ENCODE measurements around the gene VSX2. TPM values are rescaled to one million over a fixed set of nuclear protein-coding genes. Genes with fewer than 3 reads are reported as not detected.
A peak's percentile ranks its signal among the peaks of the same experiment; 100 is the strongest.

The VSX2 gene
- total and polyA plus RNA-seq, 2 of the 13 experiments (the other 11 are each of a cell fraction or from before 2014, with no cell fraction given) = 0.05 TPM; not detected in 1

GRCh38 chr14:74281069-74281468 is 41.8 kb downstream of the VSX2 start (continued):
- TF ChIP-seq, protein P1, sequence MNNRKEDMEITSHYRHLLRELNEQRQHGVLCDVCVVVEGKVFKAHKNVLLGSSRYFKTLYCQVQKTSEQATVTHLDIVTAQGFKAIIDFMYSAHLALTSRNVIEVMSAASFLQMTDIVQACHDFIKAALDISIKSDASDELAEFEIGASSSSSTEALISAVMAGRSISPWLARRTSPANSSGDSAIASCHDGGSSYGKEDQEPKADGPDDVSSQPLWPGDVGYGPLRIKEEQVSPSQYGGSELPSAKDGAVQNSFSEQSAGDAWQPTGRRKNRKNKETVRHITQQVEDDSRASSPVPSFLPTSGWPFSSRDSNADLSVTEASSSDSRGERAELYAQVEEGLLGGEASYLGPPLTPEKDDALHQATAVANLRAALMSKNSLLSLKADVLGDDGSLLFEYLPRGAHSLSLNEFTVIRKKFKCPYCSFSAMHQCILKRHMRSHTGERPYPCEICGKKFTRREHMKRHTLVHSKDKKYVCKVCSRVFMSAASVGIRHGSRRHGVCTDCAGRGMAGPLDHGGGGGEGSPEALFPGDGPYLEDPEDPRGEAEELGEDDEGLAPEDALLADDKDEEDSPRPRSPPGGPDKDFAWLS (CRISPR knock-in tag; IDR thresholded peaks at IDR 0.05; ENCODE audit: borderline replicate concordance) = no peak
- TF ChIP-seq RCOR2 (CRISPR knock-in tag; IDR thresholded peaks at IDR 0.05) (no peak), ZBTB38 (CRISPR knock-in tag; IDR thresholded peaks at IDR 0.05) (no peak), ZNF737 (CRISPR knock-in tag; IDR thresholded peaks at IDR 0.05; ENCODE audit: borderline replicate concordance) (no peak), IKZF4 (CRISPR knock-in tag; IDR thresholded peaks at IDR 0.05; ENCODE audit: borderline replicate concordance, low read depth, not compliant biosample characterization) (no peak)

- no peaks in the 10 kb centered on the region for H3K9me3 ChIP-seq (ENCODE audit: low read length)
- no peak overlapping the region for H2AFZ ChIP-seq (ENCODE audit: low read length)
- no peak overlapping the region for H3K4me2 ChIP-seq (ENCODE audit: low read depth, low read length)
- in situ Hi-C loops (cut with HindIII; ENCODE audit: extremely low pct_ligation_motif_present, low pct_unique_long_range_greater_than_20kb) = no loop called here
- H3K27me3 ChIP-seq (ENCODE audit: control insufficient read depth in 1 of 2, insufficient read depth in 2 of 2, low read length in 2 of 2) = no peaks in the 10 kb centered on the region
- DNase-seq (ENCODE audit: low spot score) = no peak
- intact Hi-C loops (cut with micrococcal nuclease; ENCODE audit: unreplicated experiment) = no loop called here
- H3K4me1 ChIP-seq (ENCODE audit: insufficient read depth, low read length) = no peaks in the 10 kb centered on the region
- ChIA-PET CTCF (ENCODE audit: low intra/inter-chr PET ratio, low total read pairs) (no interaction called here), POLR2A (no interaction called here)
- no peak for ATAC-seq
- H3K27ac ChIP-seq (ENCODE audit: extremely low read length, insufficient read depth, low read length) = no peak overlapping the region
- H3K9ac ChIP-seq (ENCODE audit: insufficient read depth, low read depth, low read length) = no peak overlapping the region
- TF ChIP-seq AGO2 (optimal IDR thresholded peaks at IDR 0.05; ENCODE audit: low read depth, low read length) (peak; percentile 38), NR3C1 (CRISPR knock-in tag; IDR thresholded peaks at IDR 0.05) (no peak)
- no TSS peak for BruUV-seq (replicated peaks)
- FAIRE-seq = no peak
- H3K36me3 ChIP-seq (replicated peaks in 1 of 2; ENCODE audit: control insufficient read depth in 1 of 2, insufficient read depth in 2 of 2, low read length in 2 of 2) = peaks cover 32 to 69% of the 10 kb centered on the region in 2 experiments
- H4K20me1 ChIP-seq (ENCODE audit: insufficient read depth, low read length) = 0 out of 2 replicates have a peak, but pooled peaks cover 2% of the 10 kb centered on the region
- H3K4me3 ChIP-seq (replicated peaks in 1 of 3; ENCODE audit: insufficient read depth in 1 of 3, low read depth in 2 of 3, low read length in 3 of 3) = no peak overlapping the region
- no peaks in the 10 kb centered on the region for H3K79me2 ChIP-seq (ENCODE audit: insufficient read depth, low read length)
- WGBS (ENCODE audit: low lambda C conversion rate) = 100% methylated on average over 7 of the region's 7 CpGs
Measured at GRCh38 chr14:74286736-74287135, 47.5 kb downstream of the VSX2 start.

All from HepG2 (cell line).